Endothelial cell of umbilical vein (primary cell): ENCODE data around the gene KIAA1217.

Experiments
- CTCF ChIP-seq, 2 donors: IDR thresholded peaks; 1 replicate in 1 of 2; 2 replicates in 1 of 2; pipeline ENCODE4 v1.5.1; 2011; ENCODE audit warnings: low read length in 2 of 2, mild to moderate bottlenecking in 2 of 2, moderate library complexity in 2 of 2, control low read depth in 1 of 2, inconsistent platforms in 1 of 2, low read depth in 1 of 2; ENCODE audit not compliant: insufficient read depth in 1 of 2; ENCODE audit errors: extremely low read depth in 1 of 2
- EZH2 ChIP-seq: IDR thresholded peaks from 2 replicates; pipeline ENCODE4 v1.6.1; 2012; ENCODE audit warnings: borderline replicate concordance, low read depth, mild to moderate bottlenecking, moderate library complexity, low read length, inconsistent platforms; ENCODE audit not compliant: severe bottlenecking
- MYC ChIP-seq: IDR thresholded peaks from one replicate; pipeline ENCODE4 v1.6.1; 2011; ENCODE audit warnings: mild to moderate bottlenecking, low read depth, low read length

GRCh38 chr10:24215603-24216002 lies 6.7 kb downstream of the KIAA1217 start:
- no peak for TF ChIP-seq CTCF (IDR thresholded peaks at IDR 0.05; ENCODE audit: extremely low read depth in 1 of 2, insufficient read depth in 1 of 2, low read depth in 1 of 2, low read length in 2 of 2)
- no peak for TF ChIP-seq MYC
- TF ChIP-seq EZH2: no peak
